GM12872 (cell line): Measurements from ENCODE around the gene RAB40AL.

Experiments
- TF ChIP-seq, protein P1 (sequence below): IDR thresholded peaks from 3 replicates; pipeline ENCODE4 v1.5.1; 2011; ENCODE audit warnings: low read depth, mild to moderate bottlenecking, low read length, moderate library complexity; ENCODE audit not compliant: insufficient read depth

RAB40AL gene

DNA sequence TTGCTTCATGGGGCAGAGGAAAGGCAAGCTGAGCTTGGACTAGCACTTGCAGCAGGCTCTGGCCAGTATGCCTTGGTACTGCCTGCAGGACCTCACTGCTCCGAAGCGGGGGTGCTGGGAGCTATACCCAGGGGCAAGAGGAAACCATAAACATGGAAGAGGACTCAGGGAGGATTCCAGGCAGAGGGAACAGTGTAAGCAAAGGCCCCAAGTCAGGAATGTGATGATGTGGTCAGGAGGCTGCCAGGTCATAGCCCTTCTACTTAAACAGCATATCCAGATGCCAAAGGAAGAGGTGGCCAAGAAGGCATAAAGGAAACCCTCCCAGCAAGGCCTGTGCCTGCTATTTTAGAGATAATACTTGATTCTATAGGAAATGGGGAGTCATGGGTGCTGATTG is 31.1 kb downstream of the RAB40AL start:
- TF ChIP-seq, protein P1, sequence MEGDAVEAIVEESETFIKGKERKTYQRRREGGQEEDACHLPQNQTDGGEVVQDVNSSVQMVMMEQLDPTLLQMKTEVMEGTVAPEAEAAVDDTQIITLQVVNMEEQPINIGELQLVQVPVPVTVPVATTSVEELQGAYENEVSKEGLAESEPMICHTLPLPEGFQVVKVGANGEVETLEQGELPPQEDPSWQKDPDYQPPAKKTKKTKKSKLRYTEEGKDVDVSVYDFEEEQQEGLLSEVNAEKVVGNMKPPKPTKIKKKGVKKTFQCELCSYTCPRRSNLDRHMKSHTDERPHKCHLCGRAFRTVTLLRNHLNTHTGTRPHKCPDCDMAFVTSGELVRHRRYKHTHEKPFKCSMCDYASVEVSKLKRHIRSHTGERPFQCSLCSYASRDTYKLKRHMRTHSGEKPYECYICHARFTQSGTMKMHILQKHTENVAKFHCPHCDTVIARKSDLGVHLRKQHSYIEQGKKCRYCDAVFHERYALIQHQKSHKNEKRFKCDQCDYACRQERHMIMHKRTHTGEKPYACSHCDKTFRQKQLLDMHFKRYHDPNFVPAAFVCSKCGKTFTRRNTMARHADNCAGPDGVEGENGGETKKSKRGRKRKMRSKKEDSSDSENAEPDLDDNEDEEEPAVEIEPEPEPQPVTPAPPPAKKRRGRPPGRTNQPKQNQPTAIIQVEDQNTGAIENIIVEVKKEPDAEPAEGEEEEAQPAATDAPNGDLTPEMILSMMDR = no peak

DNA sequence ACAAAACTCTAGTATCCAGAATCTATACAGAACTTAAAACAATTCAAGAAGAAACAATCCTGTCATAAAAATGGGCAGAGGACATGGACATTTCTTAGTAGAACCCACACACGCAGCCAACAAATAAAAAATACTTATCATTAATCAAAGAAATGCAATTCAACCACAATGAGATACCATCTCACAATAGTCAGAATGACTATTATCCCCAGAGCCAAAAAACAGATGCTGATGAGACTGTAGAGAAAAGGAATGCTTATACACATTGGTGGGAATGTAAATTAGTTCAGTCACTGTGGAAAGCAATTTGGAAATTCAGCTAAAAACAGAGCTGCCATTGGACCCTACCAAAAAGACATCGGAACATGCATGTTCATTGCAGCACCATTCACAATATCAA is 37.9 kb downstream of the RAB40AL start:
- TF ChIP-seq, protein P1 = no peak

DNA sequence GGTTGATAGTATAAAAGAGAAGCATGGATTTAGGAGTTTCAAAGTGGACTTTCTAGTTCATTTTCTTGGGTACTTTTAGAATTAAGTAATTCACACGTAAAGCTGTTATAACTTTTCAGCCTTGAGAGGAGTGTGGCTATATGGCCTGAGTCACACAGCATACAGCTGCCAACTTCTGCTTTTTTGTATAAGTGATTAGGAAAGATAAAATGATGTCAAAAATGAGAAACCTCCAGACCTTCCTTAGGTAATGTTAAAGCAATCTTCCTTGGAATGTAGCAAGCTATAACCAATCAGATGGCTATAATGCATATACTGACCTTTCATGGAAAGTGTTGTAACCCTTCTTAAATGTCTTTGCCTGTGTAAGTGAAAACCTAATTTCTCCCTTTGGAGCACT is 39.2 kb downstream of the RAB40AL start:
- TF ChIP-seq, protein P1 = no peak

DNA sequence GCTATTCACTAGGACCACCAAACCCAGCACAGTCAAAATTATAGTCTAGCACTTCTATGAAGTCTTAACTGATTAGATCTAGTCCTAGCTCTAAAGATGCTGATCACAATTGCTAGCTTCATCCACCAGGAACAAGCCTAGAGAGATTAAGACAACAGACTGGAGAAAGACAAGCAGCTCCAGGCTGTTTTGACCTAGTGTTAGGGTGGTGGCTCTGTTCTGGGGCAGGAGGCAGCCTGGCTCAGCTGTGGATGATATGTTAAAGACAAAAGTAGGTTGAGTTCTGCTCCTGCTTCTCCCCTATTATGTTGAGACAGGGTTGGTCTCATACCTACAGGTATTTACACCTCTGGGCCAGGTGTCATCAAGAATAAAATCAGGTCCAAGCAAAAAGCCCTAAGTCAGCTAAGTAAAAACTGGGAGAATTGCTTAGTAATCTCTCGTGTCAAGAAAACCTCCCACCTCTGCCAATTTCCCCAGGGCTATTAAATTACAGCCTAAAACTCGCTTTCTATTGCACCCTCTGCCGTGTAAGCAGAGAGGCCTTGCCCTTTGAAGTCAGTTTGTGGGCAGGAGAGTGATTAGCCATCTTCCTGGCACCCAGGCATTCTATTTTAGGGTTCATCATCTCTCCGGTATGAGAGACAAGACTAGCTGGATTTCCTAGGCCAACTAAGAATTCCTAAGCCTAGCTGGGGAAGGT is 39.9 kb downstream of the RAB40AL start:
- TF ChIP-seq, protein P1 = no peak

DNA sequence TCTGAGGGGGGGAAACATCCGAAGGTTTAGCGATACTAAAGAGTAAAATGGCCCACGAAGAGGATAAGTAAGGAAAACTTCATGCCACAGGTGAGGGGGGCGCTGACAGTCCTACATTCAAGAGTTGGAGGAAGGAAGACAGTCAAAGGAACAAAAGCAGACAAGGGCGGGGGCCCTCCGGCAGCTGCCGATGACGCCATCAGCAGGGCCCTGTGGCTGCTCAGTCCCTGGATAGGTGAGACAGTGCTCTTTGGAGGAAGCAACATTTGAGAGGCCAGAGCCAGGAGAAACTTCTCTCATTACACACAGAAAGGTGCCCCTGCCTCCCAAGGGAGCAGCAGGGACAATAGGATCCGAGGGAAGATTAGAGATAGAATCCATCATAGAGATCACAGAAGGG is 41.5 kb downstream of the RAB40AL start:
- TF ChIP-seq, protein P1 = no peak

DNA sequence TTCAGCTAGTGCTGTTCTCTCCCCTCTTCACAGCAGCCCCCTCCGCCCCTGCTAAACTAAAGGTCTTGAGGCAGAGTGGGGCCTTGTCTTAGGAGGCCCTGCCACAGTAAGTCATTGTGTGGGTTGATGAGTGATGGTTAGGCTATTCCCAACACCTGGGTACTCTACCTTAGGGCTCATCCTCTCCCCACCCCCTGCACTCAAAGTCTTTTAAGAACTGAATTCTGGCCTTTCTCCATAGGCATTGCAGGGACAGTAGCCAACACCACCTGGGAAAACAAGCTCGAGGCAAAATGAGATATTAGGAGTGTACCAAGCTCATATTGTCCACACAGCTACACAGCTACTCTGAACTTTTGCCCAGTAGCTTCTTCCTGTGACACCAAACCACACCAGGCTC is 42.5 kb downstream of the RAB40AL start:
- TF ChIP-seq, protein P1 = no peak

DNA sequence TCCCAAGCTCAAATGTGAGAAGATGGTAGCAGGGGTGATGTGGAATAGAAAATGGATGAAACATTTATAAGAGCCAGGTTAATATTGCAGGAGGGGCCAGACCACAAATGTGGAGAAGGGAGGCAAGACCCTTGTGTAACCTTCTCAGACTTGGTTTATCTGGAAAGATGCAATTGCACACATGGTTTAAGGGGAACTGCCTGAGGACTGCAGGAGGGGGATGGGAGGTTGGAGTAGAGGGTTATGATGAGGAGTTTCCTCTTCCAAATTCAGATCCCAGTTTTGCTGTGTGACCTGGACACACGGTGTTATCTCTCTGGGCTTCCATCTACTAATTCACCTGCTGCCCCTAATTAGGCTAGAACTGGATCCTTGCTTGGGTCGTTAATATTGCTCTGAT is 46.1 kb downstream of the RAB40AL start:
- TF ChIP-seq, protein P1 = no peak
